Activated naive CD4-positive, alpha-beta T cell treated with anti-CD3 and anti-CD28 coated beads, Interleukin-2, amount 50 U/mL, for 72 hours (primary cell): ENCODE results near the gene SPAG8. TPM values are rescaled to one million over a fixed set of nuclear protein-coding genes. Genes with fewer than 3 reads are reported as not detected.

ENCODE experiments used
- ATAC-seq, 2 donors: fragments of 150-1000 bp; cut with Tn5 transposase; 2 replicates each; pipeline ENCODE4 v1.10.0; 2021; ENCODE audit warnings: mild to moderate bottlenecking in 2 of 2, moderate library complexity in 2 of 2
- DNase-seq, 2 donors: peaks; one replicate each; pipeline ENCODE4 v3.0.0; 2021 to 2022; ENCODE audit warnings: low spot score in 2 of 2
- H3K27ac Mint-ChIP-seq, 2 donors: one replicate each; pipeline ENCODE4 v1.8.0; 2022; ENCODE audit warnings: mild to moderate bottlenecking in 2 of 2, mixed read lengths in 2 of 2
- H3K36me3 Mint-ChIP-seq, 2 donors: one replicate each; pipeline ENCODE4 v1.8.0; 2022; ENCODE audit warnings: mixed read lengths in 2 of 2
- H3K9me3 Mint-ChIP-seq, 2 donors: one replicate each; pipeline ENCODE4 v1.8.0; 2022; ENCODE audit warnings: mixed read lengths in 2 of 2
- total RNA-seq, 2 donors: library from RNA; stranded (reverse); gene quantifications; one replicate each; pipeline ENCODE4 v1.2.3, GENCODE V29; 2022

SPAG8 gene
- total RNA-seq, 2 donors from 2014 or later = 1.0 to 1.3 TPM

- no peak for DNase-seq
- ATAC-seq = no peak
- Mint-ChIP-seq H3K27ac (no peak overlapping the region), H3K9me3 (no peaks in the 10 kb centered on the region), H3K36me3 (peaks cover 4 to 7% of the 10 kb centered on the region in 2 donors)
These were observed 8.0 kb upstream of the SPAG8 start for GRCh38 chr9:35820076-35820475.

- ATAC-seq = no peak
- Mint-ChIP-seq H3K9me3 (no peaks in the 10 kb centered on the region), H3K36me3 (peaks cover 7 to 9% of the 10 kb centered on the region in 2 donors), H3K27ac (peak overlapping the region in 1 of 2 donors; percentile 18)
- no peak for DNase-seq
These were observed 6.3 kb upstream of the SPAG8 start for GRCh38 chr9:35818341-35818740.

GRCh38 chr9:35816708-35817107 is 4.6 kb upstream of the SPAG8 start:
- no peak for DNase-seq
- no peak overlapping the region for H3K27ac Mint-ChIP-seq
- no peaks in the 10 kb centered on the region for H3K9me3 Mint-ChIP-seq
- no peak for ATAC-seq
- peaks cover 7 to 19% of the 10 kb centered on the region in 2 donors for H3K36me3 Mint-ChIP-seq

GRCh38 chr9:35814841-35815543 is 2.9 kb upstream of the SPAG8 start, which contains the start of gene HINT2:
Gene HINT2, minus strand, starts transcription at chr9:35815042. Its CDS starts 63 bp downstream, at chr9:35814979.
- Mint-ChIP-seq H3K9me3 (no peaks in the 10 kb centered on the region), H3K36me3 (peaks cover 7 to 19% of the 10 kb centered on the region in 2 donors), H3K27ac (peak within 1 kb of the TSS; percentile 87 to 96)
- DNase-seq (peak; percentile 96), ATAC-seq (peak; percentile 85 to 87)

GRCh38 chr9:35814106-35814840 is 2.2 kb upstream of the SPAG8 start:
- Mint-ChIP-seq H3K9me3 (no peaks in the 10 kb centered on the region), H3K36me3 (peaks cover 7 to 19% of the 10 kb centered on the region in 2 donors)
- ATAC-seq = peak; percentile 9 to 11

GRCh38 chr9:35813434-35814105 is 1.5 kb upstream of the SPAG8 start:
- no peak for ATAC-seq
- Mint-ChIP-seq H3K9me3 (no peaks in the 10 kb centered on the region), H3K36me3 (peaks cover 7 to 19% of the 10 kb centered on the region in 2 donors), H3K27ac (peak overlapping the region in 1 of 2 donors; percentile 87)
- no peak for DNase-seq

More at GRCh38 chr9:35814106-35814840, 2.2 kb upstream of the SPAG8 start:
- peak overlapping the region; percentile 87 to 96 for H3K27ac Mint-ChIP-seq
- DNase-seq = peak; percentile 46 to 66

GRCh38 chr9:35811381-35812024 is 559 bp downstream of the SPAG8 start:
- peak overlapping the region; percentile 86 to 95 for H3K27ac Mint-ChIP-seq
- ATAC-seq (no peak), DNase-seq (no peak)

GRCh38 chr9:35810122-35810521 is 1.9 kb downstream of the SPAG8 start:
- Mint-ChIP-seq H3K36me3 (peaks cover under 1 to 14% of the 10 kb centered on the region in 2 donors), H3K9me3 (no peaks in the 10 kb centered on the region), H3K27ac (peak overlapping the region in 1 of 2 donors; percentile 86)
- DNase-seq (no peak), ATAC-seq (no peak)

More at GRCh38 chr9:35811381-35812024, 559 bp downstream of the SPAG8 start:
- Mint-ChIP-seq H3K36me3 (peaks cover 7 to 19% of the 10 kb centered on the region in 2 donors), H3K9me3 (no peaks in the 10 kb centered on the region)

- peak overlapping the region in 1 of 2 donors; percentile 41 for H3K27ac Mint-ChIP-seq
These were observed 3.6 kb downstream of the SPAG8 start for GRCh38 chr9:35808433-35808832.

GRCh38 chr9:35806101-35806500 is 6.0 kb downstream of the SPAG8 start:
- DNase-seq = no peak
- ATAC-seq = no peak
- no peaks in the 10 kb centered on the region for H3K36me3 Mint-ChIP-seq
- peak overlapping the region in 1 of 2 donors; percentile 62 for H3K27ac Mint-ChIP-seq
- no peaks in the 10 kb centered on the region for H3K9me3 Mint-ChIP-seq

More at GRCh38 chr9:35808433-35808832, 3.6 kb downstream of the SPAG8 start:
- ATAC-seq (no peak), DNase-seq (no peak)
- H3K36me3 Mint-ChIP-seq = peaks cover 0 to 10% of the 10 kb centered on the region in 2 donors
- no peaks in the 10 kb centered on the region for H3K9me3 Mint-ChIP-seq

- DNase-seq (no peak), ATAC-seq (no peak)
- Mint-ChIP-seq H3K27ac (peak overlapping the region; percentile 25 to 86), H3K9me3 (no peaks in the 10 kb centered on the region), H3K36me3 (no peaks in the 10 kb centered on the region)
These were observed 10.5 kb downstream of the SPAG8 start for GRCh38 chr9:35801328-35802128.

GRCh38 chr9:35800530-35800929 is 11.5 kb downstream of the SPAG8 start:
- DNase-seq (no peak), ATAC-seq (no peak)
- H3K36me3 Mint-ChIP-seq = no peaks in the 10 kb centered on the region
- H3K27ac Mint-ChIP-seq = peak overlapping the region in 1 of 2 donors; percentile 86
- H3K9me3 Mint-ChIP-seq = no peaks in the 10 kb centered on the region

GRCh38 chr9:35798658-35799374 is 13.2 kb downstream of the SPAG8 start:
- no peaks in the 10 kb centered on the region for H3K9me3 Mint-ChIP-seq
- ATAC-seq = peak; percentile 98 to 99
- H3K27ac Mint-ChIP-seq = peak overlapping the region; percentile 44 to 75
- peak in 1 of 2 donors; percentile 29 for DNase-seq
- H3K36me3 Mint-ChIP-seq = no peaks in the 10 kb centered on the region

- ATAC-seq (no peak), DNase-seq (no peak)
- no peaks in the 10 kb centered on the region for H3K36me3 Mint-ChIP-seq
- no peak overlapping the region for H3K27ac Mint-ChIP-seq
- H3K9me3 Mint-ChIP-seq = no peaks in the 10 kb centered on the region
These were observed 14.6 kb downstream of the SPAG8 start for GRCh38 chr9:35797311-35798109.
